GM12874 (cell line): ENCODE data around the gene TFDP2.

Source experiments
- TF ChIP-seq, protein P1 (sequence below): IDR thresholded peaks from 2 replicates; pipeline ENCODE4 v1.5.1; 2011; ENCODE audit warnings: low read depth, mild to moderate bottlenecking, control low read depth, low read length, moderate library complexity; ENCODE audit not compliant: insufficient read depth

The TFDP2 gene

DNA sequence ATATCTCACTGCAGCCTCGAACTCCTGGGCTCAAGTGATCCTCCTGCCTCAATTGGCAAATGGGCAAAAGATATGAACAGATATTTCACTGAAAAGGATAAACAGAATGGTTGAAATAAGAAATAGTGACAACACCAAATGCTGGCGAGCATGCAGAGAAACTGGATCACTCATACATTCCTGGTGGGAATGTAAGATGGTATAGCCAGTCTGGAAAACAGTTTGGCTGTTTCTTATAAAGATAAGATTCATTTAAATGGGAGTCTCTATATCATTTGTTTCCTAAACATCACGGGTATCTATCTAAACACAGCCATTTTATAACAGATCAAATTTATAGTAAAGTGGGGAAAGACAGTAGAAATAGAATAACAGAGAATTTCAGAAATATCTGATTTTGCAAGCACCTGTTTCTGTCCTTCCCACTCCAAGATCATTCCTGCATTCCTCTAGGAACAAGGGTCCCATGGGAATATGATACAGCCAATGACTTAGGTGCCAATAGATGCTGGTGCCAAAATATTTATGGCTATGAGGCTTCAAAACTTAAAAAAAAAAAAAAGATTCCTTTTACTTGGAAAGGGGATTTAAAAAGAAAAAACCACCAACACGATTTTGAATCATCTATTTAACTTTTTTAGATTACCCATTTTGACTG is 9.9 kb upstream of the TFDP2 start:
- TF ChIP-seq, protein P1, sequence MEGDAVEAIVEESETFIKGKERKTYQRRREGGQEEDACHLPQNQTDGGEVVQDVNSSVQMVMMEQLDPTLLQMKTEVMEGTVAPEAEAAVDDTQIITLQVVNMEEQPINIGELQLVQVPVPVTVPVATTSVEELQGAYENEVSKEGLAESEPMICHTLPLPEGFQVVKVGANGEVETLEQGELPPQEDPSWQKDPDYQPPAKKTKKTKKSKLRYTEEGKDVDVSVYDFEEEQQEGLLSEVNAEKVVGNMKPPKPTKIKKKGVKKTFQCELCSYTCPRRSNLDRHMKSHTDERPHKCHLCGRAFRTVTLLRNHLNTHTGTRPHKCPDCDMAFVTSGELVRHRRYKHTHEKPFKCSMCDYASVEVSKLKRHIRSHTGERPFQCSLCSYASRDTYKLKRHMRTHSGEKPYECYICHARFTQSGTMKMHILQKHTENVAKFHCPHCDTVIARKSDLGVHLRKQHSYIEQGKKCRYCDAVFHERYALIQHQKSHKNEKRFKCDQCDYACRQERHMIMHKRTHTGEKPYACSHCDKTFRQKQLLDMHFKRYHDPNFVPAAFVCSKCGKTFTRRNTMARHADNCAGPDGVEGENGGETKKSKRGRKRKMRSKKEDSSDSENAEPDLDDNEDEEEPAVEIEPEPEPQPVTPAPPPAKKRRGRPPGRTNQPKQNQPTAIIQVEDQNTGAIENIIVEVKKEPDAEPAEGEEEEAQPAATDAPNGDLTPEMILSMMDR: no peak

DNA sequence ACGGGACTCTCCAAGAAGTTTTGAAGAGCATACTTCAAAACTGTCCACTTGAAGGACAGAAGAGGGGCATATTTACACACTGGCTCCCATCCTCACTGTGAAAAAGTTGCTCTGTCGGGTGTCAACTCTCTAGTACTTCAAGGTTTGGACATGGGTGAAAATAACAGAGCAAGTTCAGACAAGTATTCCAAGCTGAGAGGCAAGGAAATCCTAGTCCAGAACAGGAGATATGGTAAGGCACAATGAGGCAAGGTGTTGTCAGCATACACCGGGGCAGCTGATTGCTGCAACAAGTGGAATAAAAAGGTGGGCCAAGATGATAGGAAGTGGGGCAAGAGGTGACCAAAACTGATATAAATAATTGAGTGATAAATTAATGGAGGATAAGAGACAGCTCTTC is 4.8 kb upstream of the TFDP2 start:
- TF ChIP-seq, protein P1: no peak

DNA sequence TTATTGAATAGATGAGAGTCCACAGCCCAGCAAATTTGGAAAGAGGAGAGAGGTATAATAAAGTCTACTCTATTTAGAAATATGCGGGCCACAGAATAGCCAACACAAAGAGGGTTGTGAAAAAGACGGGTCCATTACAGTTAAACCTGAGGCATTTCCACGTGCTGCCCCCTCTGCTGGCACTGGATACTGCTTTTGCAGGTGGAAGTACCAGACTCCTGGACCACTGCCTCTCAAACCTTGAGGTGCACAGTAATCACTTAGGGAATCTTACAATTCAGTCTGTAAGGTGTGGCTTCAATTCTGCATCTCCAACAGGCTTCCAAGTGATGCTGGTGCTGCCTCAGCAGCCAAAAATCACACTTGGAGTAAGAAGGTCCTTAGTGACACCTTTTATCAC is 3.0 kb upstream of the TFDP2 start:
- TF ChIP-seq, protein P1: no peak

DNA sequence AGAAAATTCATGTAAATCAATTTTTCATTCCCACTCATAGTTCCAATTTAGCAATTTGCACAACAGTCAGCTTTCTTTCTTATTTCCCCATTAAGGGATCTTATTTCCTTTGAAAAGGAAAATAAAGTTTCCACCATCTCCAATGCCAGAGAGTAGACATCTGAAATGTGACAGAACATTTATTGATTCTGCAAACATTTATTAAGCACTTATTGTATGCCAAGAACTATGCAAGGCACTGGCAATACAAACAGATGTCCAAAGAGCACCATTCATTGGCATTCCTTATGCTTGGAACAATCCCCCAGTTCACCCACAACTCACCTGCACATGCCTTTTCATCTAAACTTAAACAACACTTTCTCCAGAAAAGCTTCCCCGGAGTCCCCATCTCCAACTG is 2.5 kb upstream of the TFDP2 start:
- TF ChIP-seq, protein P1: no peak

- TF ChIP-seq, protein P1: no peak
Measured at GRCh38 chr3:142151240-142151639, 1.9 kb upstream of the TFDP2 start.

- TF ChIP-seq, protein P1: no peak
Measured at GRCh38 chr3:142150271-142150670, 927 bp upstream of the TFDP2 start.

DNA sequence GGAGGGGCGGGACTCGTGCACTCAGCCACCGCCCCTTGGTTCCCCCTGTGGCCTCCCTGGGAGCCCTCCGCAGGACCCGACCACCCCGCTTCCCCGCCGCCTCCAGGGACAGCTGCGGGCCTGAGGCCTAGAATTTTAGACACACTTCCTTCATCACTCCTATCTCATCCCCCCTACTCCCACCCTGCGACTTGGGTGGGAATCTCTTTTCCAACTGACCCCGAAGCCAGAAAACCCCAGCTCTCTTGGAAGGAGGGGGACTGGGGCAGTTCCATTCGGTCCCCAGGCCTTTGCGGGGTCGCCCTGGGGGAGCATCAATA is 289 bp upstream of the TFDP2 start:
- TF ChIP-seq, protein P1: no peak
